Measurements from ENCODE around the gene FAN1.

FAN1 gene

DNA sequence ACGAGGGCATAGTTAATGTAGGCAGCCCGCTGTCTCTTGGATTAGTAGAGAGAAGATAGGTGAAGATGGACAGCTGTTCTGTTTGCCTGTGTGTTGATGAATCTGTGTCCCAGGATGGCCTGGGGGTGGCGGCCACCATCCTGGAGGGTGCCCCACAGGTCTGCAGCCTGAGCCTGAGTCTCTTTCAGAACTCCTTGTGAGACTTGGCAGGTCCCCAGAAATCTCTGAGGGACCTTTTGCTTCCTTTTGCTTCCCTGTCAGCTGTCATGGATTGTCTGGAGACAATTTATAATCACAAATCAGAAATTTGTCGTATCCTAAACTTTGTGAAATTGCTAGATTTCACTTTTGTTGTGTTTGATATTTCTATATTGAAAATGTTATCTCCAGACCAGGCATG is 17.4 kb downstream of the FAN1 start:
- no peak for DNase-seq (ENCODE audit: low read depth)

DNA sequence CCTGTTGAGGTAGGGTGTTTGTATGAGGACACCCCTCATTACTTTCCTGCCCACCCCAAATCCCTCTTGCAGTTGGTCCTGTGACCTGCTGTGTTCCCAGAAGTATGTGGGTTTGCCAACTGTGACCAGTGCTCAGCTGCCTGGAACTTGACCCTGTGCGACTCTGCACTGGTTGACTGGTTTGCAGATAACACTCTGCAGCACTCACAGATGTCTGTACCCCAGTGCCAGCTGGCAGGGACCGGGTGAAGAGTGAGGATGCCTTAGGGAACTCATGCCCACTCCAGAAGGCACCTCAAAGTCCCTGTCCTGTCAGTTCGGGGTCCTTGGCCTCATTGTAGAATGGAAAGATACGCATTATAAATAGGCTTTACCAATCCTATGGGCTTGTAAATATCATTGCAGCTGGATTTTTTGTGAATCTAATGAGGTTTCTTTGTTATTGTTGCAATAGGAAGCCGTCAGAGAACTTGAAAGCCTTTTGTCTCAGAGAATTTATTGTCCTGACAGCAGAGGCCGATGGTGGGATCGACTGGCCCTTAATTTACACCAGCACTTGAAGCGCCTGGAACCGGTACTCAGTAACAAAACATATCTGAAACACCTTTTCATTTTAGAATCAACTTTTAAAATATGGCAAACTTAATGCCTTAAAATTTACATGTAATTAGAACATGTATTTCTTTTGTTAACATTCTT is 18.2 kb downstream of the FAN1 start:
- DNase-seq (ENCODE audit: low read depth), result peak; percentile 20

DNA sequence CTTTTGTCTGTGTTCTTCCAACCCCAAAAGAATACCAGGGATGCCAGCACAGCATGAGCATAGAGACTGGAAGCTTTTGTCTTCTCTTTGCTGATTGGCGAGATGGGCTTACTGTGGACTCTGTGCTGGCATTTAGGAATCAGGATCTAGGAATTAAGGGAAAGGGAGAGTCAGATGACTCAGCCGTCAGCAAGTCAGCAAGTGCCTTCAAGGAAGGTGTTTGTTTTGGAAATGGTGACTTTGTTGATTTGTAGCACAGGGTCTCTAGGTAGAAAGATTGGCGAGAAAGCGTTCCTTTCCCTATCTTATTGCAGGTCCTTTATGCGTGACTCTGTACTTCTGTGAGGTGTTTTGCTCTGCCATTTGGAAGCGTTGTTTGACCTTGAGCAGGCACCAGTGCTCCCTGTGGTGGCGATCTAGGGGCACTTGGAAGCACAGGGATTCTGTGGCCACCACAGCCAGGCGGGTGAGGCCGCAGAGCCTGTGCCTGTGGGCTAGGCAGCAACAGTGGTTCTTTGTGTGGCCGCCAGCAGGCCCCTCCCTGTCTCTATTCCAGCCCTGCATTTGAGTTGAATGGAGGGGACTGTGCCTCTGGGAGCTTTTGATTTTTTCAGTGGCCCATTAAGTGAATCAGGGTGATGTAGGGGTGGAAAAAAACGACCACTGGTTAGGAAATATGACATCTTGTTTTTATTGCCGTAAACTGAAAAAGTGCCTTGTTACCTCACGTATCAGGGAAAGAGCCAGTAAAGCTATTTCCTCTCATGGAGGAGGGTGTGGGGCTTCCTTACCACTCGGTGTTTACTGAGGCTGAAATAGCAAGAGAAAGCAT is 19.0 kb downstream of the FAN1 start:
- DNase-seq (ENCODE audit: low read depth), result peak; percentile 51

DNA sequence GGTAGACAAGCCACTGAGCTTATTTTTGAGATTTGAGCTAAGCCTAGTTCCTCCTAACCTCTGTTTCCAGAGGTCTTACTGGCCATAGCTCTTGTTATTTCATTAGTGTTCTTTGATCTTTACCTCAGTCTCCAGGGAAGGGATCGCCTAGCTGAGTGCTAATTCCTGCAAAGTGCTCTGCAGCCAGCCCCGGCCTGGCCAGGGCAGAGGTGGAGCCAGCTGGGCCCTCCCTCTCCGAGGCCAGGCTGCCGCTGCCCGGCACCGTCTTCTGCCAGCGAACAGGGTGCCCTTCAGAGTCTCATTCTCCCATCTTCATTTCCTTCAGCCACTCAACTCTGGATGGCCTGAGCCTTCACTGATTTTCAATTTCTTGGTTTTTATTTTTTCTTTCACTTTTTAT is 19.7 kb downstream of the FAN1 start:
- no peak for DNase-seq (ENCODE audit: low read depth)

DNA sequence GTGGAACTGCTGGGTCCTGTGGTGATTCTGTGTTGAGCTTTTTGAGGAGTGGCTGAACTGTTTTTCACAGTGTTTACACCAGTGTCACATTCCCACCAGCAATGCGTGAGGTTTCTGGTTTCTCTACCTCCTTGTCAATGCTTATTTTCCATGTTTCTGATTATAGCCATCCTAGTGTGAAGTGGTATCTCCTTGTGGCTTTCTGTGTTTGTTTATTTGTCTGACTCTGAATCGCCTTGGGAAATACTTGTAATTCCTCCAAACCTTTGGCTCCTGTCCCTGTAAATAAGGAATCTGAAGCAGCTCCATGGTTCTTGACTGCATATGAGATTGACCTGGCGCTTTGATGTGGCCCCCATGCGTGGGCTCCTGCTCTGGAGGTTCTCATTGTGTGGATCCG is 20.6 kb downstream of the FAN1 start:
- DNase-seq (ENCODE audit: low read depth), result peak; percentile 86

DNA sequence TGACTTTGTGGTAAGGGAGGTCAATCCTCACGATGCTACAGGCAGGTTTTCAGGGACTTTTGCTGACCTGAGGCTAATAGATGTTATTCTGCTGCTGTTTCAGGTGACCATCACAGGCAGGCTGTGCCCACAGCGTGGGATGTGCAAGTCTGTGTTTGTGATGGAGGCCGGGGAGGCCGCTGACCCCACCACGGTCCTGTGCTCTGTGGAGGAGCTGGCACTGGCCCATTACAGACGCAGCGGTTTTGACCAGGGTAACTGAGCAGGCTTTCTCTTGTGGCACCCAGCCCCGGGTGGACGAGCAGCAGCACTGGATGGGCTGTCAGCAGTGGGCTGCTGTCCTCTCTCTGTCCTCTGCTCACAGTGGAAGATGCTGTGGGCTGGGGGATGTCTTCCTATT is 22.0 kb downstream of the FAN1 start:
- no peak for DNase-seq (ENCODE audit: low read depth)

DNA sequence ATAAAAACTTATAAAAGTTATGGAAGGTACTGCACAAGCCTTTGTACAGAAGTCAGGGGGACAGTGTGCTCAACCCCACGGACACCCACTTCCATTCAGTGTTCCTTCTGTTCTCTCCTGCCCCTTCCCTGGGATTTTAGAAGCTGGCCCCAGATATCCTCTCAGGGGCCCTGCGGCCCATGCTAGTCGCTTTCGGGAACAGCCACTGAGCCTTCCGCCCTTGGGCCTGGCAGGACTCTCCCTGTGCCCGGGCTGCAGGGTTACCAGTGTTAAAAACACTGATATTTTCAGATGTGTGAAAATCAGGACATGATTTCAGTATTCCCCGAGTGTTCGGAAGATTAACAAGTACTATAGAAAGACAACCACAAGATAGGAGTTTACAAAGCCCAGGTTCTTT is 22.4 kb downstream of the FAN1 start:
- DNase-seq (ENCODE audit: low read depth), result no peak

DNA sequence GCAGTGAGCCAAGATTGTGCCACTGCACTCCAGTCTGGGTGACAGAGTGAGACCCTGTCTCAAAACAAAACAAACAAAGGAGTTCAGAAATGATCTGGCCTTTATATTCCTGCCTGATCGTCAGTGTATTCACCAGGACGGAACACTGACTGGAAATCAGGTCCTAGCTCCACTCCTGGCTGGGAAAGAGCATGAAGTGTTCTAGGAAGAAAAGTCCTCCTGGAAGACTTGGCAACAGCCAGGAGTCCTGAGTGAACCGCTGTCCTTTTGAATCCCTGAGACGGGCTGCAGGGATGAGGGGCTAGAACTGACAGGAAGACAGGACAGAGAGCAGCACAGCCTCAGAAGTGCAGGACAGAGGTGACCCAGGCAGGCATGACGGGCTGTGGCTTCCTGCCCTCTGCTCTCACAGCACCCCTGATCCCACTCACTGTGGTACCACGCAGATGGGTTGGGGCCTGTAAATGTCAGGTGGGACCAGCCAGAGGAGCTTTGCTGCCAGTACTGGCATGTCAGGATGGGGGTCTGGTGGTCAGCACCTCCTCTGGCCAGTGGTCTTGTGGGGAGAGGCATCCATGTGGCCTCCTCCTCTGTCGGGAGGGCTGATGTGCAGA is 23.5 kb downstream of the FAN1 start:
- no peak for DNase-seq (ENCODE audit: low read depth)

DNA sequence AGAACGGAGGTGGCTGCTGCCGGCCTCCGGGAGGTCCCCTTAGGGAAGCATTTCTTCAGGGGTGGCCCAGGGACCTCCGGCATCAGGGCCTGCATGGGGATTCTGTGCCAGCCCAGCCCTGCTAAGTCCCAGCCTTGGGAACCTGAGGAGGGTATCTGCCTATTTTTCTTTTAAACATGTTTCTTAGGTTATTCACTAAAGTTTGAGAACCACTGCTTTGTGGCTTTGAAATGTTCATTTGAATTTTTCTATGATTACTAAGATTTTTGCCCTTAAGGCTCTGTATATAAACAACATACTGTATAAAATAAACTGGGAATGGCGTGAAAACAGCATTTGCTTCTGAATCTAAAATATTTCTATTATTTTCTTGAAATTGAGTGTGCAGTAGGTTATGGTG is 24.4 kb downstream of the FAN1 start:
- DNase-seq (ENCODE audit: low read depth), result no peak

DNA sequence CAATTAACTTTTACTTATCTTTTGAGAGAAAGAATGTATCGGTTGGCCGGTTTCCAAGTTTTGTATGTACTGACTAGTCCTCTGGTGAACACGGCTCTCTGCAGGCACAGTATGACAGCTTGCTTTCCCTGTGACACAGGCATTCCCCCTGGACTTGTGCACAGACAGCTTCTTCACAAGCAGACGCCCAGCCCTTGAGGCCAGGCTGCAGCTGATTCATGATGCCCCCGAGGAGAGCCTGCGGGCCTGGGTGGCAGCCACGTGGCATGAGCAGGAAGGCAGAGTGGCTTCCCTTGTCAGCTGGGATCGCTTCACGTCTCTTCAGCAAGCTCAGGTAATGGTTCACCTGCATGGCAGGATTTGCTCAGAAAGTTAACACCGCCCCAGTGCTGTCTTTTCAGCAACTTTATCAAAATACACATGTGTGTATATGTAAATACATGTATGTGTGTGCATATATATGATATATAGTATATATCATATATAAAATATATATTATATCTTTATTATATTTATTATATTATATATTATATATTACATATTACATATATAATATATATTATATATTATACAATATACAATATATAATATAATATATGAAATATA is 25.5 kb downstream of the FAN1 start:
- no peak for DNase-seq (ENCODE audit: low read depth)

DNA sequence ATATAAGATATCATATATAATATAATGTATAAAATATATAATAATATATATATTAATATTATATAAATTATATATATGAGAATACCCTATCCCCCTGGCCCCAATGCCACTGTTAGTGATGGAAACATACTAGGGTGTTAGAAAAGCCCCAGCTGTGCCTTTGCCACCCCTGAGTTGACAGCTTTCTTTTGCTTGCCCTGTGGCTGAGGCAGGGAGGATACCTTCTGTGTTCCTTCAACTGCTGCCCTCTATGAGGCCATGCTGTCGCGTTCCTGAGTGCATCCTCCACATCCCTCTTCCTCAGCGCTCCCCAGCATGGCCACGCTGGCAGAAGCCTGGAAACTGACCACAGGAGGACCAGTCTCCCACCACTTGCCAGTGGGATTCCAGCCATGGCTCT is 26.3 kb downstream of the FAN1 start:
- no peak for DNase-seq (ENCODE audit: low read depth)

DNA sequence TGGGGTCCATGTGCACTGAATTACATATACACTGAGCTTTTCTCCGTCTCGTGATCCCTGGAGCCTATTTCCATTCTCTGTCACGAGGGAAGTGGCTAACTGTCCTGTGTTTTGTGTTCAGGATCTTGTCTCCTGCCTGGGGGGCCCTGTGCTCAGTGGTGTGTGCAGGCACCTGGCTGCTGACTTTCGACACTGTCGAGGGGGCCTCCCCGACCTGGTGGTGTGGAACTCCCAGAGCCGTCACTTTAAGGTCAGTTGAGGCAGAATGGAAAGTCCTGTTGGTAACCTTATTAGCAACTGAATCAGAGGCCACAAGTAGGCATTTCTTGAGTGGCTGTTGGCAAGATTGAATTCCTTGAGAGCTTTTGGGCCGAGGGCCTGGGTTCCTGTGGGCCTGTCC is 26.7 kb downstream of the FAN1 start:
- no peak for DNase-seq (ENCODE audit: low read depth)

DNA sequence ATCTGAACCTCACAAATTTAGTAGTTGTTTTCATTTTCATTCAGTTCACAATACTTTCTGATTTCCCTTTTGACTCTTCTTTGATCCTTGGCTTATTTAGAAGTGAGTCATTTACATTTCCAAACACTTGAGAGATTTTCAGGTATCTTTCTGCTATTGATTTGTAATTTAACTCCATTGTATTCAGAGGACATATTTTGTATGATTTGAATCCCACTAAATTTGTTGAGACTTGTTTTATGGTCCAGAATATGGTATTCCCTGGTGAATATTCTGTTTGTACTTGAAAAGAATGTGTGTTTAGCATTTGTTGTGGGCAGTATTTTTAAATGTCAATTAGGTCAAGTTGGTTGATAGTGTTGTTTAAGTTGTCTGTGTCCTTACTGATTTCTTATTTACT is 29.6 kb downstream of the FAN1 start:
- DNase-seq (ENCODE audit: low read depth), result no peak

DNA sequence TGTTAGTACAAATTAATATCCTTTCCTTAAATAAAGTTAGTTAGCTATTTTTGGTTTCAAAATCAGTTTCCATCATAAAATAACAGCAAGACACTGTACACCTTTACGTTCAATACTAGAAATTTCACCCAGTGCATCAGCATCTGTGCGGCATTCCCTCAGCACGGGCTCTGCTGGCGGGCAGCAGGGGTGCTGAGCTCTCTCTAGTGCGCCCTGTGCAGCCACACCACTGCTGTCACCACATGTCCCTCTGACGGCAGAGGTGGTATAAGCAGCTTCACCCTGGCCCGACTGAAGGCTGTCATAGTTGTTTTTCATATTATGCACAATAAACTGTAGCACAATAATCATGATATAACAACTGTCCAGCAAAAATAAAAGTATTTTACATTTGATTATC is 35.4 kb downstream of the FAN1 start:
- DNase-seq (ENCODE audit: low read depth), result no peak

DNA sequence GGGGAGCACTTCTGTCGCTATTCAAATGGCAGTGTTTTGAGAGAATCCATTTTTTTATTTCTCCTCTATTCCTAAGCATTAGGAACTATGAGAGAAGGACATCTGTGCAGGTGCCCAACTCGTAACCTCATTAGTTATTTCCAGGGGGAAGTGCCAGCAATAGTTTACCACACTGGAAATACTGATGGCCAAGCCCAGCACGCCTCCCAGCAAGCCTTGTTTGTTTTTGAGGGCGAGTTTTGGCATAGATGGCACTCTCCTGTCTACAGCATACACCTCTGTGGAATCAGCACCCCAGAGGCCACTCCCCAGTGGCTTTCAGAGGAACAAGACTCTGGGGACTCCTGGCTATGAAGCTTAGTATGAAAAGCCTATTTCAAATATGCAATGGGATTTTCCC is 36.6 kb downstream of the FAN1 start:
- no peak for DNase-seq (ENCODE audit: low read depth)

DNA sequence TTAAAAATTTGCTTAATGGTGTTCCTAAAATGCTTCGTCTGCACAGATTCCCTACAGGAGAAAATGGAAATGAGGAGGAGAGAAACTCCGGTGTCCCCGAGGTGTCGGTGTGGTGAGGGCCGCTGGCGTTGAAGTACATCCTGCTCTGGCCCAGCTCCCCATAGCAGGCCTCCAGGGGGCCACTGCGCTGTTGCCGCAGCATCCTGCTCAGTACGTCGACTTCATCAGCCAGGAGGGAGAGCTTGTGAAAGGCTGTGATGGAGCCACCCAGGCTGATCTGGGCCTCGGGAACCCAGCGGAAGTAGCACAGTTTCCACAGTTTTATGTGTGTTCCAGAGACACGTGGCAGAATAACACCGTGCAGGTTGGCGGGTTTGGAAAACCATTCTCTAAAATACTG is 37.8 kb downstream of the FAN1 start:
- no peak for DNase-seq (ENCODE audit: low read depth)

DNA sequence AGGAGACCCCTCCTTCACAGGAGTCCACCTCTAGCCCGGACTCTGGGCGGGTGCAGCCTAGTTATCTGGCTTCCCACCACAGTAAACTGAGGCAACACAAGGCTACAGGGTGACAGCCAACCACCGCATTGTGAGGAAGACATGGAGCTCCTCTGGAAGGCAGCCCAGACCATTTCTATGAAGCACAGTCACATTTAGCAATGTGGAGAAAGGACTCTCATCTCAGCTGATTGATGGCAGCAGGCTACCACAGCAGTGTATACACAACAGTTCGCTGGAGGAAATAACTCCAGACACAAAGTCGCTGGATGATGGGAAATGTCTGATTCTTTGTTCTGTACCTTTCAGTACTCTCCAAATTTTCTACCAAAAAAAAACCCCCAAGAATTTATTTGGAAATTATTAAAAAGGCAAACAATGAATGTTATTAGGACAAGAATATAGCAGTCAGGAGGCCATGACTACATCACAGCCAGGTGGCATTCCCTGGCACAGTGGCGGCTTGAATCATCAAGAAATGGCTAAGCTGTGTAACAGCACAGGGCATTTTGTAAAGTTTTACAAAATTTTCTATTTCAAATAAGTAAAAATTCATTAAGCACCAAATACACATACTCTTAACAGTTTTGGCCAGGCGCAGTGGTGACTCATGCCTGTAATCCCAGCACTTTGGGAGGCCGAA is 40.1 kb downstream of the FAN1 start:
- peak; percentile 34 for DNase-seq (ENCODE audit: low read depth)

DNA sequence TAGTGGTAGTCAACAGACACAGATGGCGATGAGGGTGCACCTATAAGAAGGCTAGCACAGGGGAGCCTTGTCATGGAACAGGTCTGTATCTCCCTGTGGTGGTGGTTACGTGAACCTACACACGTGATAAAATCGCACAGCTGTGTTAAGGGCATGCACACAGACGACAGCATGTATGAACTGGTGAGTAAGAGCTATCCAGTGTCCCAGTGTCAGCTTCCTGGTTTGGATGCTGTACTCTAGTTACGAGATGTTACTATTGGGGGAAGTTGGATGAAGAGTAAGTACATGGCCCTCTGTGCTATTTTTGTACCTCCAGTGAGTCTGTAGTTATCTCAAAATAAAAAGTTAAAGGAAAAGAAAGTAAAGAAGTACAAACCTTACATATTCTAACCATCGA is 49.5 kb downstream of the FAN1 start:
- DNase-seq (ENCODE audit: low read depth), result no peak

DNA sequence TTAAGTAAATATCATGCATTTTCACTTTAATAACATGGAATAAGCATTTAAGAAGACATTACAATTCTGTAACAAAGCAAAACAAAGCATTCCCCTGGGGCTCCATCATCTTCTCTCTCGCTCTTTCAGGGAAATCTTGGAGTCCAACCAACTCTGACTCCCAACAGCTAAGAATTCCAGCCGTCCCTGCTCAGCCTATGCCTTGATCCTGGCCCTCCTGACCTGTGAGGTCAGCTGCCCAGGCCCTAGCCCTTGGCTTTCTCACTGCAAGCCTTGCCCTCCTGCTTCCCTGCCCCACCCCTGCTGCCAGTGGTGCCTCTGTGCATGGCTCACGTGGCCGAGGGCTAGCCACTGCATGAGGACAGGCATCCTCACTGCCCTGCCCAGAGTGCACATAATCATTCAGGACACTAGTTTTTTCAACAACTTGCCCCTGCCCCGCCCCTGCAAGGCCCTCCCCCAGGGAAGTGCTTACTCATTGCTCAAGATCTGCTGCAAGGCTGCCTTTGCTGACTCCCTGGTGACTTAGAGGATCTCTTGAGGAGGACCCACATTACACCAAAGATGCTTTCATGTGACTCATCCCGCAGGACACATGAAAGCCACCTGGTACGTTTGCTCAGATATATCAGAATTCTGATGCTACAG is 50.1 kb downstream of the FAN1 start:
- DNase-seq (ENCODE audit: low read depth), result peak; percentile 98

DNA sequence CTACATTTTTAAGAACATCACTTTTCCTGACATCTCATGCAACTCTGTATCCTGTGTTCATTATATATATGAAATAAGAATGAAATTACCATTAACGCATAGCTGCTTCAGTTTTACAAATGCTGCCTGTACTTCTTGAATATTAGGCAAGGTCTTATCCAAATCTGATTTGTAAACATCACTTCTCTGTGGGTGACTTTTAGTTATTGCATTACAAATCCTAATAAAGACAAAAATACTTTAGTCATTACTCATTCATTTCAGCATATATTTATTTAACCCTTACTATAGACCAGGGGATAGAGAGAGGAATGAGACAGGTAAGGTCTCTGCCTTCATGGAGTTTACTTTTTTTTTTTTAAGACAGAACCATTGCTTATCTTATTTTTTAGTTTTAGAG is 51.0 kb downstream of the FAN1 start:
- DNase-seq (ENCODE audit: low read depth), result peak; percentile 41

DNA sequence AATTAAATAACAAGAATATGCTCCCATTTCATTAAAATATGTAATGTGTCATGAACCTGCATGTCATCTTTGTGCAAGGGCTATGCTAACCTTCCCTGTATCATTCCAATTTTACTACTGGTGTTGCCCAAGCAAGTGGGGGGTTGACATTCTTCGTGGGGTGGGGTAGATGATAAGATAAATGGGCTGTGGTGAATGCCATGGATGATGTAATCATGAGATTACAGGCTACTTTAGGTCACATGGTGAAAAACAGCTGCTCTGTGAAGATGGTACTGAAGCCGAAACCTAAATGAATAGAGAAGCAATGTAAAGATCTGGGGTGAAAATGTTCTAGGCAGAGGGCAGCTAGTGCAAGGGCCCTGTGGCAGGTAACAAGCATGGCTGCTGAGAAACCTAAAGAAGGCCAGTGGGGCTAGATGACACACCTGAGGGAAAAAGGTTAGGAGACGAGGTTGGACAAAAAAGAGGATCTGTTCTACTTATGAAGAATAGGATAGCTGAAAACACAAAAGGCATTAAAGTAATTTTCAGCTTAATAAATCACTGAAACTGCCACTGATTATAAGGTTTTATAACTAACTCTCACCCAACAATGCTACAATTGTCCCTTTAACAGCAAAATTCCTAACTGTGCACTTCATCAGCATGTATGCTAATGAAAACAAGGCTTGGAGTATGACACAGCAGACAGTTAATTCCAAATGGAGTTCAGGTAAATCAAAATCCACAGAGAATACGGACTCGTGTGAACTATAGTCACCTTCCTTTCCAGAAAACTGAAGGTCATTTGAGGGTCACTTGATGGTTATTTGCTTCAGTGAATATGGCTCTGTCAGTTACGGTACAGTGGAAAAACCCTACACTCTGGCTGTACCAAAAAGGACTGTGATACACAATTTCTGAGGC is 52.8 kb downstream of the FAN1 start:
- peak; percentile 58 for DNase-seq (ENCODE audit: low read depth)
